ENCODE data around the gene WNT9B. TPM values are rescaled to one million over a fixed set of nuclear protein-coding genes. Genes with fewer than 3 reads are reported as not detected.
A peak's percentile ranks its signal among the peaks of the same experiment; 100 is the strongest.

Gene WNT9B
- total RNA-seq, 1 experiment from 2014 or later = 0.70 TPM

GRCh38 chr17:46832945-46833839, 18.2 kb upstream of the WNT9B start:
- H3K14ac ChIP-seq (ENCODE audit: insufficient read depth, low read length) = no peak overlapping the region; the same call in 1 of the 2 replicates
- no peaks in the 10 kb centered on the region for H3K27me3 ChIP-seq (ENCODE audit: insufficient read depth, low read length)
- no peak overlapping the region for H4K5ac ChIP-seq (ENCODE audit: insufficient read length, low read depth, low read length)
- H3T11ph ChIP-seq (ENCODE audit: low read length) = no peak overlapping the region
- H3K4ac ChIP-seq (ENCODE audit: low read depth, low read length) = no peak overlapping the region
- Mint-ChIP-seq H3K27ac (no peak overlapping the region), H3K9me3 (no peaks in the 10 kb centered on the region; a peak in 1 of 5 replicates), H3K4me3 (peak overlapping the region in 1 of 2 experiments; percentile 35; a peak in 1 of 5 replicates), H3K36me3 (ENCODE audit: insufficient read depth in 1 of 3, low read depth in 3 of 3) (no peaks in the 10 kb centered on the region; a peak in 1 of 7 replicates), H3K27me3 (ENCODE audit: low read depth) (peaks cover 38% of the 10 kb centered on the region), H3K4me1 (peaks cover 34 to 43% of the 10 kb centered on the region in 2 experiments)
- DNase-seq = peak; percentile 43
- H3K23me2 ChIP-seq (ENCODE audit: insufficient read length, low read depth, low read length, poor library complexity, severe bottlenecking) = no peaks in the 10 kb centered on the region
- no peak overlapping the region for H2BK120ac ChIP-seq (ENCODE audit: low read depth, low read length, poor library complexity, severe bottlenecking)
- H3K9me3 ChIP-seq (ENCODE audit: control insufficient read depth, low read depth, low read length) = no peaks in the 10 kb centered on the region
- no peak overlapping the region for H3K18ac ChIP-seq (ENCODE audit: insufficient read length, low read depth, low read length)
- H4K20me1 ChIP-seq (ENCODE audit: control insufficient read depth, insufficient read depth, insufficient read length) = no peaks in the 10 kb centered on the region
- TF ChIP-seq CTCF (conservative IDR thresholded peaks at IDR 0.05) = no peak
- H3K4me2 ChIP-seq (ENCODE audit: insufficient read depth, insufficient read length, low read length) = no peak overlapping the region
- no peaks in the 10 kb centered on the region for H3K4me1 ChIP-seq (ENCODE audit: insufficient read depth, low read length)
- no peak overlapping the region for H2BK5ac ChIP-seq (ENCODE audit: insufficient read length, low read length)
- no peak overlapping the region for H3K27ac ChIP-seq (ENCODE audit: insufficient read length, low read depth, low read length)
- no peak overlapping the region for H3K23ac ChIP-seq (ENCODE audit: insufficient read length, low read depth, low read length)
- no peak overlapping the region for H2BK15ac ChIP-seq (ENCODE audit: low read depth, low read length)
- H3K79me1 ChIP-seq (ENCODE audit: insufficient read depth, low read depth, low read length, poor library complexity, severe bottlenecking) = no peaks in the 10 kb centered on the region
- H2AFZ ChIP-seq (ENCODE audit: low read length) = no peak overlapping the region
- H2BK12ac ChIP-seq (ENCODE audit: insufficient read length, low read depth, low read length) = no peak overlapping the region
- no peak overlapping the region for H2BK20ac ChIP-seq (ENCODE audit: low read depth, low read length, poor library complexity, severe bottlenecking)
- no CpG with 5 or more reads among the region's 17 CpGs for WGBS (ENCODE audit: extremely low coverage, insufficient read length, low lambda C conversion rate)
- H2AK5ac ChIP-seq (ENCODE audit: insufficient read length, low read length) = no peak overlapping the region
- no peak overlapping the region for H3K9ac ChIP-seq (ENCODE audit: extremely low read depth, insufficient read length, low read length)
- H3K79me2 ChIP-seq (ENCODE audit: insufficient read depth, low read length) = no peaks in the 10 kb centered on the region
- H4K91ac ChIP-seq (ENCODE audit: insufficient read length, low read depth, low read length) = no peak overlapping the region
- H4K8ac ChIP-seq (replicated peaks; ENCODE audit: insufficient read length, low read depth, low read length) = no peak overlapping the region
- H3K56ac ChIP-seq (ENCODE audit: insufficient read length, low read depth, low read length) = no peak overlapping the region
